SH-SY5Y (cell line): ENCODE results near the gene RNU6-1.

Experiments used
- GATA2 ChIP-seq: IDR thresholded peaks from 2 replicates; pipeline ENCODE4 v1.6.1; 2011; ENCODE audit warnings: mild to moderate bottlenecking, low read depth, low read length
- GATA3 ChIP-seq: IDR thresholded peaks from 2 replicates; pipeline ENCODE4 v1.6.1; 2011; ENCODE audit warnings: low read depth, mild to moderate bottlenecking, low read length, moderate library complexity

DNA sequence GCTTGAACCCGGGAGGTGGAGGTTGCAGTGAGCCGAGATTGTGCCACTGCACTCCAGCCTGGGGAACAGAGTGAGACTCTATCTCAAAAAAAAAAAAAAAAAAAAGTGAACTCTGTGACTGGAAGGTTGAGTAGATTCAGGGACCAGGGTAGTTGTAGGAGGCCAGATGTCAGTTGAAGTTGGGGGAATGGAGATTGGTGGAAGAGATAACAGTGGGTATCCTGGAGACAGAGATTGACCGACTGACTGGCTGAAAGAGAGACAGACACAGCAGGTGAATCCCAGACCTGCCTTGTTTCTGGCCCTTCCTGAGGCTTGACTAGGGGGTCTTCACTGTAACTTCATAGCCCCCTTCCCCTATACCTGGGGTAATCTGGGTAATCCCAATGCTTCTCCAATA lies 22.1 kb upstream of the RNU6-1 start:
- TF ChIP-seq GATA3 (peak; percentile 40; the same call in 1 of the 2 replicates), GATA2 (peak; percentile 71)
